HK-2 (cell line): ENCODE results near the gene NDUFA7.
A peak's percentile ranks its signal among the peaks of the same experiment; 100 is the strongest.
"Not testable (repeated sequence)": the region's sequence is repeated elsewhere in the genome, so short reads cannot be mapped to it uniquely, and the experiment has no call there.

ENCODE experiments used
- DNase-seq: peaks from one replicate; pipeline ENCODE4 v3.0.0-alpha.2; 2018; ENCODE audit not compliant: unreplicated experiment

Gene NDUFA7

DNA sequence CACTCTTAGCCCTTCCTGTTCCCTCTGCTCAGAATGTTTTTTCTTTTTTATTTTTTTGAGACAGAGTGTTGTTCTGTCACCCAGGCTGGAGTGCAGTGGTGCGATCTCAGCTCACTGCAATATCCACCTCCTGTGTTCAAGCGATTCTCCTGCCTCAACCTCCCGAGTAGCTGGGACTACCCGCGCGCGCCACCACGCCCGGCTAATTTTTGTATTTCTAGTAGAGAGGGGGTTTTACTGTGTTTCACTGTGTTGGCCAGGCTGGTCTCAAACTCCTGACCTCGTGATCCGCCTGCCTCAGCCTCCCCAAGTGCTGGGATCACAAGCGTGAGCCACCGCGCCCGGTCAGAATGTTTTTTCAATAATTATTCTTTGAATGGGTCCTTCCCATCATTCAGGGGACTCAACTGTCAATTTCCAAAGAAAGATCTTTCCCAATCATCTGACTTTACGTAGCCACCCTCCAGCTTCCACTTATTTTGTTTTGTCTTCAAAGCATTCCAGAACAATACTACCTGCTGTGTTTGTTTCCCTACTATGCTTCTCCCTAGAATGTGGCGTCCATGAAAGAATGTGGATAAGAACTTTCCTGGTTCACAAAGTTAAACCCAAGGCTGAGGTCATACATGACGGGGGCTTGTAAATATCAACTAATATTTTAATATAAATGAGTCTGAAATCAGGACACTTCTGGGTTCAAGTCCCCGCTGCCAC, 1.2 kb downstream of the NDUFA7 start:
- no peak for DNase-seq

DNA sequence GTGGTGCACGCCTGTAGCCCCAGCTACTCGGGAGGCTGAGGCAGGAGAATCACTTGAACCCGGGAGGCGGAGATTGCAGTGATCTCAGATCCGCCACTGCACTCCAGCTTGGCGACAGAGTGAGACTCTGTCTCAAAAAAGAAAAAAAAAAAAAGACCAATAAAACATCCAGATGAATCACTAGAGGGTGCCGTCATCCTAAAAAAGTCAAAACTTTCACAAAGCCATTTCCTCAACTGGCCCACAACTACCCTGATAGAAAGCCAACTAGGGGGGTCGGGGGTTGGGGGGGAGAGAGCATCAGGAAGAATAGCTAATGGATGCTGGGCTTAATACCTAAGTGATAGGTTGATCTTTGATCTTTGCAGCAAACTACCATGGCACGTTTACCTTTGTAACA, 2.3 kb downstream of the NDUFA7 start:
- DNase-seq: not testable (repeated sequence)

DNA sequence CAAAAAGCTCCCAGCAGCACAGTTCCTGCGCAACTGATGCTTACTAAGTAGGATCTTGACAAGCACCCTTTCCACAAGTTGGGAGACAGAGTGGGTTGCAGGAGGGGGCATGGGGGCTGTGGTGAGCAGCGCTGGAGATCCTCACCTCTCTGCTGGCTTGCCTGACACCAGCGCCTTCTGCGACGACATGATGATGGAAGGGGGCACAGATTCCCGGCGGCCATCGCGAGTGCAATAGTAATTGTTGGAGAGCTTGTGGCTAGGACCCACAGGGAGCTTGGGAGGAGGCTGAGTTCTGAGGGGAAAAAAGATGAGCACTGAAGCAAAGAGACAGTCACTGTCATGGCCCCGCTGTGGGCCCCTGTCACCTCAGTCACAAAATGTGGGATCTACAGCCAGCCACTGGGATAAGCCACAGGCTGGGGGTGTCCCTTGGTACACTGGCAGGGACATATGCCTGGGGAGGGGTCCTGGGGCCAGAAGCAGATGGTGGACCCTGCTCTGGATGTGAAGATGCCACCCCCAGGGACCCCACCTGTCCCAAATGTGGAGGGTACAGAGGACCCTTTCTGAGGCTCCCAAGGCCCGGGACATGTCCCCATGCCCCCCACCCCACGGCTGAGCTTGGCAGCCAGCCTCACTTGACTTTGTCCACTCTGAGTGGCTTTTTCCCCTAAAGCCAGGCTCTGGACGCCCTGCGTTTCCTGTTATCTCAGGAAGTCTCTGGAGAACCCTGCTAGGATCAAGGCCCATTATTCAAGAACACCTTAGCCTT, 4.6 kb downstream of the NDUFA7 start:
- DNase-seq: no peak

DNA sequence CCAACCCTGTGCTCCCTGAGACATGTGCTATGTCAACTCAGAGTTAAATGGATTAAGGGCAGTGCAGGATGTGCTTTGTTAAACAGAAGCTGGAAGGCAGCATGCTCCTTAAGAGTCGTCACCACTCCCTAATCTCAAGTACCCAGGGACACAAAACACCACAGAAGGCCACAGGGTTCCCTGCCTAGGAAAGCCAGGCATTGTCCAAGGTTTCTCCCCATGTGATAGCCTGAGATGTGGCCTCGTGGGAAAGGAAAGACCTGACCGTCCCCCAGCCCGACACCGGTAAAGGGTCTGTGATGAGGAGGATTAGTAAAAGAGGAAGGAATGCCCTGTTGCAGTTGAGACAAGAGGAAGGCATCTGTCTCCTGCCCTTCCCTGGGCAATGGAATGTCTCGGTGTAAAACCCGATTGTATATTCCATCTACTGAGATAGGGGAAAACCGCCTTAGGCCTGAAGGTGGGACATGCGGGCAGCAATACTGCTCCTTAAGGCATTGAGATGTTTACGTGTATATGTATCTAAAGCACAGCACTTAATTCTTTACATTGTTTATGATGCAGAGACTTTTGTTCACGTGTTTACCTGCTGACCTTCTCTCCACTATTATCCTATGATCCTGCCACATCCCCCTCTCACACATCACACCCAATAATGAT, 6.1 kb downstream of the NDUFA7 start:
- not testable (repeated sequence) for DNase-seq

DNA sequence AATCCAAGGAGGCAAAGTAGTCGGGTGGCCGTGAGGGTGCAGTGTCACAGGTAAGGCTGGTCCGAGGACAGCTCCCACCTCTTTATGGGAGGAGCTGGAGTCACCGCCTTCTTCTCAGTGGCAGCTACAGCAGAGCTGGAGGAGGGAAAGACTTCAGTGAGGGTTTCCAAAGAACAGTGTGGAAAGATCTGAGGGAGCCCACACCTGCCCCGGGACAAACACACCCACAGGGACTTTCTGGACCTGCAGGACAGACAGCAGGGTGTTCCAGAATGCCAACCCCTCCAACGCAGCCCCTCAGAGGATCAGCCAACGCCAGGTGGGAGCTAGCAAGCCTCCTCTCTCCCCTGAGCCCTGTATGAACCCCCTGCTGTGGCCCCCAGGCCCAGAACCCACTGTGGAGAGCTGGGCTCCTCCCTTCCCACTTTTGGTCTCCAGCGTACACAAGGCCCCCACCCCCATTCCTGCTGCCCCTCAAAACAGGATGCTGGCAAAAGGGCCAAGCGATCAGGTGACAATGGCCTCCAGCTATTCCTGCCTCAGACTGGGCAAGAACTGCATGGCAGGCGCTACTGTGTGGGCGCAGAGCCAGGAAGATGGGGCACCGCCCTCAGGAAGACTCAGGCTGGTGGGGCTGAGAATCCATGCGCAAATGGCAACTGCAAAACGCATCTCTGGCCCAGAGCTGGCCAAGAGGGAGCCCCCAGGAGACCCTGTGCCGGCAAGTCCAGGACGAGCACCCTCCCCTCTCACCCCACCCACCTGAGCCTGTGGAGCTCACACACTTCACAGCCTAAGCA, 9.5 kb downstream of the NDUFA7 start:
- DNase-seq: no peak

DNA sequence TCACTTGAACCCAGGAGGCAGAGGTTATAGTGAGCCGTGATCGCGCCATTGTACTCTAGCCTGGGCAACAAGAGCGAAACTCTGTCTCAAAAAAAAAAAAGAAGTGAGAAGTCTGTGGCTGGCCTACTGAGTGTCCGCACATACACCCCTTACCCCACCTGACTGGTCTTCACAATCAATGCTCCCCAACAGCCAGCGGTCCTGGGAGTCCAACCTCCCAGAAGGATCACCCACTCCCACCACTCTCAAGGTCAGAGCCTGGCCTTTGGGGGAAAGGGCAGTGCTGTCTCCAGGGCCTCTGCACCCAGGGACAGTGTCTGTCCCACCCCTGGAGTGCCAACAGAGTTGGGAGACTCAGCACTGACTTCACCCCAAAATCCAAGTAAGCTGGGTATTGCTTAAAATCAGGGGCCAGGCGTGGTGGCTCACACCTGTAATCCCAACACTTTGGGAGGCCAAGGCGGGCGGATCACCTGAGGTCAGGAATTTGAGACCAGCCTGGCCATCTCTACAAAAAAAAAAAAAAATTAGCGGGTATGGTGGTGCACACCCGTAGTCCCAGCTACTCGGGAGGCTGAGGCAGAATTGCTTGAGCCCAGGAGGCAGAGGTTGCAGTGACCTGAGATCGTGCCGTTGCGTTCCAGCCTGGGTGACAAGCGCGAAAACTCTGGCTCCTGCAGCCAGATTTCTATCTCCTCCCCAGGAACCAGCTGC, 10.7 kb downstream of the NDUFA7 start:
- DNase-seq: no peak

DNA sequence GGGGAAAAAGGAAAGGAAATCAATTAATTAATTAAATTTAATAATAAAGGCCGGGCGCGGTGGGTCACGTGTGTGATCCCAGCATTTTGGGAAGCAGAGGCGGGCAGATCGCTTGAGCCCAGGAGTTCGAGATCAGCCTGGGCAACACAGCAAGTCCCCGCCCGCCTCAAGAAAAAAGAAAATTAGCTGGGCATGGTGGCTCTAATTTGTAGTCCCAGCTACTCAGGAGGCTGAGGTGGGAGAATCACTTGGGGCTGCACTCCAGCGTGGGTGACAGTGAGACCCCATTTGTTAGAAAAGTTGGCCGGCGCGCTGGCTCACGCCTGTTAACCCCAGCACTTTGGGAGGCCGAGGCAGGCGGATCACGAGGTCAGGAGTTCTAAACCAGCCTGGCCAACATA, 12.3 kb downstream of the NDUFA7 start:
- no peak for DNase-seq

DNA sequence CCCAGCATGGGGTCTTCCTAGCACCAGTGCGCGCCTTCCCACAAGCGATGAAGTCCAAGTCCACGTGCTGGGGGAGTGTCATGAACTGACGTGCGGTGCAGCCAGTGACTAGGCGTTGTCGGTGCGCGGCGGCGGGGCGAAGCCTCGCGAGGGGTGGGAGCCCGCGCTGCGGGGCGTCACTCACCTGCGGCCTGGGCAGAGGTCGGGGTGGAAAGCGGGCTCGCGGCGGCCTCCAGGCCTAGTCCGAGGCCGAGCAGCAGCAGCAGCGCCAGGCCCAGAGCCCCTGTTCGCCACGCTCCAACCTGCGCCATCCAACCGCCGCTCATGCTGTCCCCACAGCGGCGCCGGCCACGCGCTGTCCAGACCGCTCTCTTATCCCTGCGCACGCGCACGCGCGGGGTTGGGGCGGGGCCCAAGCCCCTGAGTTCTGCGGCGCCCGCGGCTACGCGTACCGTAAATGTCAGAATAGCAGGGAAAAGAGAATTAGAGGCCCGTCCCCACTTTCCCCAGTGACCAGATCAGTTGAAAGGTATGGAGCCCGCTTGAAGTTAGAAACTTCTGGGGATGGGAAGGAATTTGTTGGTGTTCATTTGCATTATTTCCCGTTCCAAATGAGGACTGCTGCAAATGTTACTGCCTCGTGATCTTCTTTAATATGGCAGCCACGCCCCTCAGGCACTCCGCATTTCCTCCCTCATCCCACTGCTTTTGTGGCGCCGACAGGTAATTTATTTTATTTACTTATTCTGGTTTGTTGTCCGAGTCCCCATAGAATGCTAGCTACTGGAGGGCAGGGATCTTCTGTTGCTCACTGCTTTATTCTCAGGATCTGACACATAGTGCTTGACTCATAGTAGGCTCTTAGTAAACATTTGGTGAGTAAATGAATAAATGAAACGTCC, 13.0 kb downstream of the NDUFA7 start, which contains the start of gene CD320:
Gene CD320 (minus strand): TSS at position 394 of the 902 bp plus-strand sequence. CDS start 68 bp downstream, at position 326.
- peak; percentile 90 for DNase-seq

DNA sequence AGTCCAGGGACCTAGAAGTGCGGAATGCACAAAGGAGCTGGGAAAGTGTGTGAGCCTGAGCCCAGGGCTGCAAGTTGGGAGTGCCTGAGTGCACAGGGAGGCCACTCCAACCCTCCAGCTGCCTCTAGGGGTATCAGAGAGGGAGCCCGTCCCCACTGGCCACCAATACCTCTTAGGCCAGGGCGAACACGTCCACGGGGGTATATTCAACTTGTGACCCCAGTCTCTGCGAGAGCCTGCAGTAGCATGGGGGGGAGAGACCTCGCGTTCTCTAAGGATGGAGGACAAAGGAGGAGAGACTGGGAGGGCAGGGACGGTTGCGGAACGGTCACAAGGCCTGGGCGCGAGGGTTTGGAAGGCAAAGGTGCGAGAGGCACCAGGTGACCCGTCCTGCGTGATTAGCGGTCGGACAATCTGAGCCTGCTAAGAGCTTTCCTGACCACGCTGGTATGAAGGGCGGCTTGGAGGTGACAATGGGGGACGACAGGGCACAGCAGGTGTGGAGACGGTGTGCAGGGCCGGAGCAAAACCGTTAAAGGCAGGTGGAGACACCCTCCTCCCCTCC, 13.7 kb downstream of the NDUFA7 start:
- DNase-seq: no peak

DNA sequence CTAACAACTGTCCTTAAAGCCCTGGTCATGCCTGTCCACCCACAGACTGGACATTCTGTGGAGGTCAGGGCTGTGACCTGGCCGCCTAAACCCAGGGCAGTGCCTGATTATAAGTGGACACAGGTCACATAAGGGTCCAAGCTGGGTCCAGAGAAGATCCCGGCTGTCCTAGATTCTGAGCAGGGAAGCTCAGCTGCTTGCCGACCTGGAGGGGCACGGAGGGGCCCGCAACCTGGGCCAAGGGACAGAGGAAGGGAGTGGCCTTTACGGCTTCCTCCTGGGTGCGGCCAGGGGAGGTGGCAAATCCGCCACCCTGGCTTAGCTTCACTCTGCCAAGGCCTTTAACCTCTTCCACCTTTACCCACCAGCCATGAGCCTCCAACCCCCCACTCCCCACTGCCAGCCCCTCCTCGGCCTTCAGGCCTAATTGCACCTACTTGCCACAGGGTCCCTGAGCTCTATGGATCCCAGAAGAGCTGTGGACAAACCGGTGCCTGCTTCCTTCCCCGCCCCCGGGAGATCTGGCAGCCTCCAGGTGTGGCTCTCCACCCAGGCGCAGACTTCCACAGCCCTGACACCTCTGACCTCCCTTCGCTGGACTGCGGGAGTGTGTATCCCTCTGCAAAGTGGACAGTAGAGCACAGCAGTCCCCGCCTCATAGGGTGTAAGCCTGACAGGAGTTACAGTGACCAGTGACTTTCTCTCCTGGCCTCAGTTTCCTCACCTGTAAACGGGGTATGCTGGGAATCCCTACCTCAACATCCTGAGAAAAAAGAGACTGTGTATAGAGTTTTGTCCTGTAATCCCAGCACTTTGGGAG, 14.7 kb downstream of the NDUFA7 start:
- DNase-seq: no peak

DNA sequence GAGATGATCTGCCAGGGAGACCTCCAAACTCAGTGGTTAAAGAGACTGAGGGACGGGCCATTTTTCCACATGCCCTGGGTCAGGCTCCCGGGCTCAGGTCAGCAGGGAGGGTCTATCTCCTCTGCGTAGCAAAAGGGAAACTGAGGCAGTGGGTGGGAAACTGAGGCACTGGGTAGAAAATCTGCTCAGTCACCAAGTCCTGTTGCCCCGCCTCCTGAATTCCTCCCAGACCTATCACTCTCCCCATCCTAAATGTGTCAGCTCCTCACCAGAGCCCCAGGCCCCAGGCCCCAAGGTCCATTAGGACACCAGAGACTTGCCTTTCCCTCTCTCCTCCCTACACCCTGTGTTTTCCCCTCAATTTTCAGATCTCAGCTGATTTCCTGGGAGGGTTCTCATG, 15.4 kb downstream of the NDUFA7 start:
- no peak for DNase-seq

DNA sequence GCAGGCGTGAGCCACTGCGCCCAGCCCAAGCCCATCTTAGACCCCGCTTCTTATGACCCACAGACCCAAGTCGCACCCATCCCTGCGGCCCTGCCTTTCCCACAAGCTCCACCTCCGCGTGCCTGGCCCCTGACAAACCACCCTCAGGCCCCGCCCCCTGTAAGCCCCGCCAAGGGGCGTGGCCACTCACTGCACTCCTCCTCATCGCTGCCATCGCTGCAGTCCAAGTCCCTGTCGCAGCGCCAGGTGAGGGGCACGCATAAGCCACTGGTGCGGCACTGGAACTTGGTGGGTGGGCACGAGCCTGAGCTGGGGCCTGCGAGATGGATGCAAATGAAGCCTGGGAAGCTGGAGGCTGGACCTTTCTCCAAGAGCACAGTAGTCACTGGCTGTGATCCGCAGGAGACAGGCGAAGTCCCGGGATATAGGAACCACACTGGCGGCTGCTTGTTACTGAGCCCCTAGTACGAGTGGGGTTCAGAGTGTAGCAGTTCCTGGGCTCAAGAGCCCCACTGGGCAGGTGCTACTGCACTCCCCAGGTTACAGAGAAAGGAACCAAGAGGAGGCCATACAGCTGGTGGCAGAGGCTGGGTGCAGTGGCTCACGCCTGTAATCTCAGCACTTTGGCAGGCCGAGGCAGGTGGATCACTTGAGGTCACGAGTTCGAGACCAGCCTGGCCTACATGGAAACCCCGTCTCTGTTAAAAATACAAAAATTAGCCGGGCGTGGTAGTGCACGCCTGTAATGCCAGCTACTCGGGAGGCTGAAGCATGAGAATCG, 16.1 kb downstream of the NDUFA7 start:
- no peak for DNase-seq

DNA sequence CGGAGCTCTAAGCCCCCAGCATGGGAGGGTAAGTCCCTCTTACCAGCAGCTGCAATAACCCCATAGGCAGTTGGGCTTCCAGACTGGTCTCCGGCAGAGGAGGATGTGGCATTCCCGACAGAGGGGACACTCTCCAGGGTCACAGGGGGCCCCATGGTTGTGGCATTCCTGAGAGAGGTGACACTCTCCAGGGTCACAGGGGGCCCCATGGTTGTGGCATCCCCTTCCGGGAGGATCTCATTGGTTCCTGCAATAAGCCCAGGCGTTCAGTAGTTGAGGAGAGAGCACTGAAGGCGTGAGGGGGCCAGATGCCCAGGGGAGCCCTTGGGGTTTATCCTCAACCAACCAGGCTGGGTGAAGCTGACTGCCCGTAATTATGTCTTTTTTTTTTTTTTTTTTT, 18.4 kb downstream of the NDUFA7 start:
- no peak for DNase-seq

DNA sequence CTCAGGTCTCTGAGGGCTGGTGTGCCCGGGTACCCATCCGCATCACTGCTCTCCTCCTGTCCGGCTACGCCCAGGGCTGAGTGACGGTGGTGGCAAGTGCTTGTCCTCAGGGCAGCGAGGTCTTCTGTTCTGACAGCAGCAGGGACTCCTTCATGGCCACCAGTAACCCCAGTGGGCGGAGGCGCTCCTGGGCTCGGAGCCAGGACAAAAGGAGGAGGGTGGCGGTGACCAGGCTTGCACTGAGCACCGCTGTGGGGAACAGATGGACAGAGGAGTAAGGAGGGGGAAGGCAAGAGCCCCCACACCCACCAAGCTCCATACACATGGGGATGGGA, 18.9 kb downstream of the NDUFA7 start:
- no peak for DNase-seq

DNA sequence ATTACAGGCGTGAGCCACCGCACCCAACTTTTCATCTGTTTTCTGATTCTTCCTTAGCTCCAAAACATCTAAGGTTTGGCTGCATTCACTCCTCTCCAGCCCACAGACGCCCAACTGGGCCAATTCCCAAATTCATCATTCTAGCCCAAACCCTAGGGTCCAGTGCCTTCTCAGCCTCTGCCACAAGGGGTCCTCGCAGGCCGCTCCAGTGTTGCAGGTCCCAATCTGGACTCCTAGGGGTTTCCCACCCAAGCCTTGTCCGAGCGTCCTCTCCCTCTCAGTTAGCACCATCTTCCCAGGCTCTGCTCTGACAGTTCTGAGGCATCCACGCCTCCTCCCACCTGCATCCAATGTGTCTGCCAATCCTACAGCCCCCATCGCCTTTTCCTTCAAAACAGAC, 29.8 kb downstream of the NDUFA7 start:
- not testable (repeated sequence) for DNase-seq

DNA sequence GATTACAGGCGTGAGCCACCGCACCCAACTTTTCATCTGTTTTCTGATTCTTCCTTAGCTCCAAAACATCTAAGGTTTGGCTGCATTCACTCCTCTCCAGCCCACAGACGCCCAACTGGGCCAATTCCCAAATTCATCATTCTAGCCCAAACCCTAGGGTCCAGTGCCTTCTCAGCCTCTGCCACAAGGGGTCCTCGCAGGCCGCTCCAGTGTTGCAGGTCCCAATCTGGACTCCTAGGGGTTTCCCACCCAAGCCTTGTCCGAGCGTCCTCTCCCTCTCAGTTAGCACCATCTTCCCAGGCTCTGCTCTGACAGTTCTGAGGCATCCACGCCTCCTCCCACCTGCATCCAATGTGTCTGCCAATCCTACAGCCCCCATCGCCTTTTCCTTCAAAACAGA, 44.7 kb downstream of the NDUFA7 start:
- not testable (repeated sequence) for DNase-seq

DNA sequence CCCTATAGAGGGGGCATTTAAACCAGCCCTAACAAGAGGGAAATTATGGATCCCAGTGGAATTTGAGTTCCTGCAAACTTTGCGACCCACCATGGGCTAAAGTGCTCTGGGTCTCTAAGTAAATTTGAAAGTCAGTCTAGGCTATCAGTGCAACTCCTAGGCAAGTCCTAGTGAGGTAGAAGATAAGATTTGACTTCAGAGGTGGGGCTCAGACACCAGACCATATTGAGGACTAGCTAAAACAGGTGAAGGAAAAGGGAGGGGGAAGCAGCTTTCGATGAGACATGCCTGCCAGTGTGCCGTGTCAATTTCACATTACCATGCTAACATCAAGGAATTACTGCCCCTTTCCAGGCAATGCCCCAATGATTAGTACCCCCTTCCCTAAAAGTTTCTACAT, 51.5 kb downstream of the NDUFA7 start:
- DNase-seq: no peak

DNA sequence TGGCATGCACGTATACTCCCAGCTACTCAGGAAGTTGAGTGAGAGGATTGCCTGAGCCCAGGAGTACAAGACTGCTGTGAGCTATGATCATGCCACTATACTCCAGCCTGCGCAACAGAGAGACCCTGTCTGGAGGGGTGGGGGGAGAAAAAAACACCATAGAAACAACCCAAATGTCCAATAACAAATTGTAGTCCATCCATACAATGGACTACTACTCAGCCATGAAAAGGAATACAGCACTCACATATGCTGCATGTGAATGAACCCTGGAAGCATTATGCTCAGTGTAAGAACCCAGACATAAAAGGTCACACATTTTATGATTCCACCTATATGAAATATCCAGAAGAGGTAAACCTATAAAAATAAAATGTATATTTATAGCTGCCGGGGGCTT, 55.3 kb downstream of the NDUFA7 start:
- no peak for DNase-seq
